GM18867 (cell line): ENCODE data around the gene GCNA.
"Not testable (repeated sequence)": the region's sequence is repeated elsewhere in the genome, so short reads cannot be mapped to it uniquely, and the experiment has no call there.

Experiments
- ATAC-seq: cut with Tn5 transposase; IDR thresholded peaks from one replicate; pipeline ENCODE4 v1.9.1; 2021; ENCODE audit warnings: mild to moderate bottlenecking, moderate library complexity; ENCODE audit not compliant: unreplicated experiment

The GCNA gene

GRCh38 chrX:71637253-71637618 is 59.0 kb downstream of the GCNA start:
- ATAC-seq = peak; percentile 25

GRCh38 chrX:71637848-71638247 is 59.6 kb downstream of the GCNA start:
- ATAC-seq = peak; percentile 47

GRCh38 chrX:71638409-71638808 is 60.2 kb downstream of the GCNA start:
- ATAC-seq = no peak

- no peak for ATAC-seq
Observed at GRCh38 chrX:71640002-71640401, 61.8 kb downstream of the GCNA start.

- ATAC-seq = not testable (repeated sequence)
Observed at GRCh38 chrX:71644406-71644805, 66.2 kb downstream of the GCNA start.

GRCh38 chrX:71650333-71650969 is 72.2 kb downstream of the GCNA start:
- ATAC-seq = peak; percentile 93

- peak; percentile 47 for ATAC-seq
Observed at GRCh38 chrX:71652405-71652804, 74.2 kb downstream of the GCNA start.

- ATAC-seq = no peak
Observed at GRCh38 chrX:71653344-71653743, 75.1 kb downstream of the GCNA start.

GRCh38 chrX:71657267-71657666 is 79.0 kb downstream of the GCNA start:
- no peak for ATAC-seq

- ATAC-seq = no peak
Observed at GRCh38 chrX:71659342-71659741, 81.1 kb downstream of the GCNA start.

GRCh38 chrX:71659959-71660358 is 81.7 kb downstream of the GCNA start:
- no peak for ATAC-seq

GRCh38 chrX:71660562-71661416 is 82.6 kb downstream of the GCNA start:
- no peak for ATAC-seq

- ATAC-seq = no peak
Observed at GRCh38 chrX:71661919-71662318, 83.7 kb downstream of the GCNA start.

GRCh38 chrX:71662654-71663053 is 84.4 kb downstream of the GCNA start:
- ATAC-seq = not testable (repeated sequence)
